GM19324 (cell line): ENCODE measurements around the gene CHST11.

Source experiments
- ATAC-seq: cut with Tn5 transposase; IDR thresholded peaks from one replicate; pipeline ENCODE4 v1.9.1; 2021; ENCODE audit warnings: mild to moderate bottlenecking, moderate library complexity; ENCODE audit not compliant: unreplicated experiment, low FRiP score

The CHST11 gene

DNA sequence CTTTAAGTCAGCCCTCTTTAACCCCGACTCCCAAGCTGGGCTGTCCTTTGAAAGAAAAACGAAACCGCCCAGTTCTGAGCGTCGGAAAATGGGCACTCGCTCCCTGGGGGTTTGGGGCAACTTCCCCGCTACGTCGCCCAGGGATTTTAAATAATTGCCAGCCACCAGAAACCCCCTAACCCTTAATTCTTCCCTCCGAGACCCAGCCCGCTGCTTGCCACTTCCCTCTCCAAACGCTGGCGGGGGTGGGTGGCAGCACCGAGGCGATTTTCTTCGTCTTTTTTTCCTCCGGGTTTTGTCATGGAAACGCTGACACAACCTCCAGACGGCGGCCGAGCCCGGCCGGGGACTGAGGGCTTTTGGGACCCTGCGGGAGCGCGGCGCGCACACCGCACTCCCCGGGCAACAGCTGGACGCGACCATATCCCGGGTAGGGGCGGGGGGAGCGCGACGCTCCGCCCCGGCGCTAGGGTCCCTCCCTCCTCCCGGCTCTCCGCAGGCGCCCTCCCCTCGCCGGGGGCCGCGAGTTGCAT is at the start of gene CHST11:
Gene CHST11 (plus strand): TSS at position 532 of the 533 bp plus-strand sequence.
- ATAC-seq, result peak; percentile 68

DNA sequence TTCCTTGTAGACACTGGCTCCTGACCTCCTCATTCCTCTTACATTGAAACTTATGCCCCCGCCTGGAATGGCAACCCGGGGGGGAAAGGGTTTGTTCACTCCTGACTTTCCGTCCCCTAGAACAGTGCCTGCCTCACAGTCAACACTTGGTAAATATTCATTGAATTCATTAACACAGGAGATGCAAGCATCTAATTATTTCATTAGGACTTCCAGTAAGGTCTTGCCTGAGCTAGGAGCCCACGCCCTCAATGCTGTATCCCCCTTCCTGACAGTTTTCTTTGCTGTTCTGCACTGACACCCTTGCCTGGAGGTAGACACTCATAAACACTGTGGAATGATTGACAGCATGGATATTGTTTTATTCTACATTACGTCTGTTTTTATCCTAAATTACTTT is 49.3 kb upstream of the CHST11 start:
- ATAC-seq, result no peak

- no peak for ATAC-seq
Observed at GRCh38 chr12:104407922-104408321, 48.8 kb upstream of the CHST11 start.

- no peak for ATAC-seq
Observed at GRCh38 chr12:104410326-104410725, 46.4 kb upstream of the CHST11 start.

DNA sequence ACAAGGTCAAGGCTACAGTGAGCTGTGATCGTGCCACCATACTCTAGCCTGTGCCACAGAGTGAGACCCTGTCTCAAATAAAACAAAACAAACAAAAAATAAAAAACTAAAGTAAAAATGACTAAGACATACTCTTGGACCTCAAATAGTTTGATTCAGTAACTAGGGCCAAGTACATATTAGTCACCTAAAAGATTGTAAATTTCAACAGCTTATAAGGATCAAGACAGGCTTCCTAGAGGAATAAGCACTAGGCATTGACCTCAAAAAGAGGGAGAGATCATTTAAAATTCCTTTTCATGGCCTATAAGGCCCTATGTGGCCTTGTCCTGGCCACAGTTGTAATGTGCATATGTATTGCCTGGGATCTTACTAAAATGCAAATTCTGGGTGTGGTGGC is 46.0 kb upstream of the CHST11 start:
- ATAC-seq, result no peak

DNA sequence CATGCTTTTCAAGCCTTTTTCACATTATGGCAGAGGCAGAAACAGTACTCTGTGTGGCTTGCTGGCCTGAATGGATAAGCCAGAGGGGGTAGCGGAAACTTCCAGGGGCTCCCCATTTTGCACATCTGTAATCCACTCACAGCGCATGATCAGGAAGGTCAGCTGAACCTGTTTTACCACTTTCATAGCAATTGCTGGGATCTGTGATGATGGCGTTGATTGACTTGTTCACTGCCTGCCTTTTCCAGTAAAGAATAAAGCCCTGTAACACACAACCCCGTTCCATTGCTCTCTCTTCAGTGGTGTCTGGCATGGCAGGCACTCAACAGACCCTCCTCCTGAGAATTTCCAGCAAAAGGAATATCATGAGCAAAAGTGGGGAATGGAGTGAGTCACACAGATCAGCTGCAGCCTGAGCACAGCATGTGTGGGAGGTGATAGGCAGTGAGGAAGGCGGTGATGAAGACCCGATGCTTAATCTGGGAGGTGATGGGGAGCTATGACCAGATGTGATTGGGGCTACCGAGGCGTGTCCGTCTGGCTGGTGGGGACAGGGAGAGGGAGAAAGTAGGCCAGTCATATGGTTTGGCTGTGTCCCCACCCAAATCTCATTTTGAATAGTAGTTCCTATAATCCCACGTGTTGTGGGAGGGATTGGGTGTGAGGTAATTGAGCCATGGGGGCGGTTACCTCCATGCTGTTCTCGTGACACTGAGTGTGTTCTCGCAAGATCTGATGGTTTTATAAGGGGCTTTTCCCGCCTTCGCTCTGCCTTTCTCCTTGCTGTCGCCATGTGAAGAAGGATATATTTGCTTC is 44.7 kb upstream of the CHST11 start:
- ATAC-seq, result no peak

GRCh38 chr12:104412681-104413080 is 44.1 kb upstream of the CHST11 start:
- no peak for ATAC-seq

DNA sequence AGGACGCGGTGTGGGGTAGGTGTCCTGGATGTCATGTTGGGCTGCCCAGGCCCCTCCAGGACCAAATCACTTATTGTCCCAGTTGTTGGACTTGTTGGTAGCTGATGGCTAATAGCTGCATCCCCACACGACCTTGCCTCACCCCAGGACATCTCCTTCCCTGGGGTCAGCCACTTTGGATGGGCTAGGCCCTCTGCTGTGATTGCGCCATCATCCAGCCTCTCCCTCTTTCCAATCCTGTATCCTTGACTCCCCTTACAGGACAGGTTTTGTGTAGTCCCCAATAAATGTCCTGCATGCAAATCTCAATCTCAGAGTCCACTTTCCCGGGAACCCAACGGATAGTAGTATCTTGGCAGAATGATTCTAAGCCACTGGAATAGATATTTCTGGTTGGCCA is 43.4 kb upstream of the CHST11 start:
- ATAC-seq, result no peak

GRCh38 chr12:104414581-104415341 is 42.0 kb upstream of the CHST11 start:
- no peak for ATAC-seq

DNA sequence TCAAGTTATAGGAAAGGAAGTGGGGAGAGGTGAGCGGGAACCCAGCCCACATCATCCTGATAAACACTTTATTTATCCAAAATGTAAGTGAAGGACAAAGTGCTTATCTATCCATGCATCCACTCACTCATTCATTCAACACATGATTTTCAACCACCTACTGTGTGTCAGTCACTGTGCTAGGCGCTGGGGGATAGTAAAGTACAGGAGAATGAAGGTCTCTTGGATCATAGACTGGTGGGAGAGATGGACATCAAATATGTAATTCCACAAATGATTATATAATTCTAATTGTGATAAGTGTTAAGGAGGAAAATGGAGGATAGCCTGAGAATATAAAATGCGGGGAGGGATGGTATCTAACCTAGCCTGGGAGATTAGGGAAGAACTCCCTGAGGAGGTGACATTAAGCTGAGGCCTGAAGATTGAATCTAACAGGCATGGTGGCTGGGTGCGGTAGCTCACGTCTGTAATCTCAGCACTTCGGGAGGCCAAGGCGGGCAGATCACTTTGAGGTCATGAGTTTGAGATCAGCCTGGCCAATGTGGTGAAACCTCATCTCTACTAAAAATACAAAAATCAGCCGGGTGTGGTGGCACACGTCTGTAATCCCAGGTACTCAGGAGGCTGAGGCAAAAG is 41.3 kb upstream of the CHST11 start:
- no peak for ATAC-seq

DNA sequence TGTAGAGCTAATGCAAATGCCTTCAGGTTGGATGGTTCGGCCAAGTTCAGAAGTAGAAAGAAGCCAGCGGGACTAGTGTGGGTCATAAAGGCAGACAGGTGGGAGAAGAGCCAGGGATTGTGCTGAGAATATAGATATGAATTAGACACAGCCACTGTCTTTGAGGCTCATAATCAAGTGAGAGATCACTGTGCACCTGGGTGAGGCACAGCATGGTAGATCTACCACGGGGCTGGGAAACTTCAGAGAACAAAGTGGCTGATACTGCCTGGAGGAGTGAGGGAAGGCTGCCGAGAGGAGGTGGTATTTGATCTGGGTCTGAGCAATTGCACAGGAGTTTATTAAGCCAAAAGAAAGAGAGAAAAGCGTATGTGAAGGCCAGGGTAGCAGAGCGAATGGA is 40.6 kb upstream of the CHST11 start:
- no peak for ATAC-seq

- ATAC-seq, result no peak
Observed at GRCh38 chr12:104416585-104416984, 40.2 kb upstream of the CHST11 start.

- no peak for ATAC-seq
Observed at GRCh38 chr12:104419717-104420116, 37.0 kb upstream of the CHST11 start.

DNA sequence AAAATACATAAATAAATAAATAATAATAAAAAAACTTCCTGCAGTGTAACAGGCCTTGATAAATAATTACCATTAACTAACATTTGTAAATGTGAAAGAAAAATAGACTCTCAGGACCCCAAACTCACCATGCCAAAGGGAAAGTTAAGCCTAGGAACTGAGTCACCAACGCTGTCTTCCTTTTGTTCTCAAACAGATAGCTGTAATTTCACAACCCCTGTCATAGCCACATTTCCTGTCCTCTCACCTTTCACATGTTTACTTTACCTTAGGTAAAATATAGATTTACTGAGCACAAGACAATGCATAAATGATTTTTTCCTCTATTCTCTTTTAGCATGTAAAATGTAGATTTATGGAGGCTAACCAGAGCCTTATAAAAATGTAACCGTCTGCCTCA is 35.9 kb upstream of the CHST11 start:
- no peak for ATAC-seq

DNA sequence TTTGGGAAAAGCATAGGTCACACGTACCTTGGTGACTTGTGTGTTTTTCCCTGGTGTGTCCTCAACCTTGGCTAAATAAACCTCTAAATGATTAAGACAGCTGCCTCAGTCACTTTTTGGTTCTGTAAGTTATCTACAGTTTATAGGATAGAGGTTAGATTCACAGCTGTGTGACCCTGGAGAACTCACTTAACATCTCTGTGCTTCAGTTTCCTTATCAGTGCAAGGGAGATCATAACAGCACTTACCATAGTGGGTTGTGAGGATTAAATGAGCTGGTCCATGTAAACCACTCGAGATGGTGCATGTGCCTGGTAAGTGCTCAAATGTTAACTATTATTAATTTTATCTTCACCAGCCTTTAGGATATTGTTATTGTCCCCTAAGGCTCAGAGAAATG is 35.4 kb upstream of the CHST11 start:
- ATAC-seq, result no peak

- no peak for ATAC-seq
Observed at GRCh38 chr12:104422441-104422840, 34.3 kb upstream of the CHST11 start.

GRCh38 chr12:104423273-104423672 is 33.5 kb upstream of the CHST11 start:
- ATAC-seq, result no peak

GRCh38 chr12:104423809-104424208 is 32.9 kb upstream of the CHST11 start:
- ATAC-seq, result no peak

DNA sequence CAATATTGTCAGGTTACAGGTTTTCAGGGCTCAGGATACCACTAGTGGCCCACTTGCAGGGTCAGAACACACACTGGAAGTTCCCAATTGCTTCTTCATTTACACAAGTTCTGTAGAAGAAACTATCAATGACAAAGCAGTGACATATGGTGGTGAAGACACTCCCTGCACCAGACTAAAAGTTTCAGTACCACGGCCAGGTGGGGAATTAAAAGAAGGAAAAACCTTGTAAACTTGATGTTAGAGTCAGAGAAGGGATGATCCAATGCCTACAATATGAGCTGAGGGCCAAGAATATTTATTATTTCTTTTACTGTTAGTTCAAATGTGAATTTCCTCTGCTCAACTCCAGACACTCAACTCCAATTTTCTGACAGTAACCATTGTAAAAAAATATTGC is 31.8 kb upstream of the CHST11 start:
- no peak for ATAC-seq

- ATAC-seq, result no peak
Observed at GRCh38 chr12:104425614-104426013, 31.1 kb upstream of the CHST11 start.

GRCh38 chr12:104426926-104427546 is 29.7 kb upstream of the CHST11 start:
- ATAC-seq, result no peak
